Choroid plexus epithelial cell (primary cell): ENCODE data around the gene C2orf80.

Experiments
- DNase-seq: peaks from one replicate; pipeline ENCODE4 v3.0.0-alpha.2; 2010; ENCODE audit warnings: low read depth
- H3K4me3 ChIP-seq: 2 replicates; pipeline ENCODE4 v1.5.1; 2011; ENCODE audit warnings: low read depth, mild to moderate bottlenecking, control low read depth, low read length, moderate library complexity
- TF ChIP-seq, protein P1 (sequence below): conservative IDR thresholded peaks from 2 replicates; pipeline ENCODE4 v1.5.1; 2011; ENCODE audit warnings: low read depth, mild to moderate bottlenecking, control low read depth, inconsistent platforms, low read length, moderate library complexity

The C2orf80 gene

DNA sequence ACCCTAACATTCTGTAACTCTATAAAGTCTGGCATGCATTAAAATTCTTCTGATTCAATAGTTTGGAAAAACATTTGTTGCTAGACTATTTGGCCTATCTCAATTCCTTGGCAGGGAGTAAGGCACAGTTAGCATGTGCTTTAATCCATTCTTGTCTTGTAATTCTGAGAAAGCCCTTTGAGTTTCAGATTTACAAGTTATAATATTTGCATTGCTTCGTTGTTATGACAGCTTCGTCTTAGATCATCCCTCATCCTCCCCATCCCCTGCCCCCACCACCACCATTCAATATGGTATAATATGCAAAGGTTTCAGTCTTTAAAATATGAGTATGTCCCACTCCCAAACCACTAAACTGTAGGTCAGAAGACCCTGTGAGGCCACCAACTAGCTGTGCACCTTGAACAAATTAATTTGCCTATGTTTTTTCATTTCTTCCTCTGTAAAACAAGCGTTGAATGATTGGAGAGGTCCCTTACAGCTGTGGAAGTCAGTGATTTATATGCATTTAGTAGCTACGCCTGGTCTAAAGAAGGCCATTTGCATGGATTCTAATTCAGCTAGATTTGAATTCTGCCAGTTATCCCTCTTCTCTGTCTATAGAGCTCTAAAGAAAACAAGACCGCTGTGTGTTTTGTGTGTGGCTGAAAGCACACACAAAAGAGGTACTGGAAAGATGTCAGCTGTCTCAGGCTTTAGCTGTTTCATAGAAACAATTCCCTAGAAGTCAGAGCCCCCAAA, 591 bp downstream of the C2orf80 start:
- no peak overlapping the region for H3K4me3 ChIP-seq
- DNase-seq, result no peak
- TF ChIP-seq, protein P1, sequence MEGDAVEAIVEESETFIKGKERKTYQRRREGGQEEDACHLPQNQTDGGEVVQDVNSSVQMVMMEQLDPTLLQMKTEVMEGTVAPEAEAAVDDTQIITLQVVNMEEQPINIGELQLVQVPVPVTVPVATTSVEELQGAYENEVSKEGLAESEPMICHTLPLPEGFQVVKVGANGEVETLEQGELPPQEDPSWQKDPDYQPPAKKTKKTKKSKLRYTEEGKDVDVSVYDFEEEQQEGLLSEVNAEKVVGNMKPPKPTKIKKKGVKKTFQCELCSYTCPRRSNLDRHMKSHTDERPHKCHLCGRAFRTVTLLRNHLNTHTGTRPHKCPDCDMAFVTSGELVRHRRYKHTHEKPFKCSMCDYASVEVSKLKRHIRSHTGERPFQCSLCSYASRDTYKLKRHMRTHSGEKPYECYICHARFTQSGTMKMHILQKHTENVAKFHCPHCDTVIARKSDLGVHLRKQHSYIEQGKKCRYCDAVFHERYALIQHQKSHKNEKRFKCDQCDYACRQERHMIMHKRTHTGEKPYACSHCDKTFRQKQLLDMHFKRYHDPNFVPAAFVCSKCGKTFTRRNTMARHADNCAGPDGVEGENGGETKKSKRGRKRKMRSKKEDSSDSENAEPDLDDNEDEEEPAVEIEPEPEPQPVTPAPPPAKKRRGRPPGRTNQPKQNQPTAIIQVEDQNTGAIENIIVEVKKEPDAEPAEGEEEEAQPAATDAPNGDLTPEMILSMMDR, result no peak

DNA sequence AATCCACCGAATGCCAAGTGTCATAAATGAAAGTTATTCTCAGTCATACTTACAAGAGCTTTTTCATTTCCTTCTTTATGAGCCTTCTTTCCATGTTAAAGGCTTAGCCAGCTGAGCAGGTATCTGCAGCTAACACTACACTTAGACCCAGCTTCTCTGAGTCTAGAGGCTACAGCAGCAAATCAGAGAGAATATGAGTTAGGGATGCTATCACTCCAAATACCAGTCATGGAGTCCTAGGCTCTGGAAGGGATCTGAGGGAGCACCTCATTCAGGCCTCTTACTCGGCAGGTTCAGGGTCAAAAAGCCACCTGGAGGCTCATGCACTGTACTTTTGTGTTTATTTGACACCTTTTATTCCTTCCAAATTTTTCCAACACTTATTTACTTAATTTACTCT, 2.9 kb downstream of the C2orf80 start:
- TF ChIP-seq, protein P1, result no peak
- no peak overlapping the region for H3K4me3 ChIP-seq
- no peak for DNase-seq

GRCh38 chr2:208186465-208186864, 3.4 kb downstream of the C2orf80 start:
- TF ChIP-seq, protein P1, result no peak
- no peak for DNase-seq
- no peak overlapping the region for H3K4me3 ChIP-seq

DNA sequence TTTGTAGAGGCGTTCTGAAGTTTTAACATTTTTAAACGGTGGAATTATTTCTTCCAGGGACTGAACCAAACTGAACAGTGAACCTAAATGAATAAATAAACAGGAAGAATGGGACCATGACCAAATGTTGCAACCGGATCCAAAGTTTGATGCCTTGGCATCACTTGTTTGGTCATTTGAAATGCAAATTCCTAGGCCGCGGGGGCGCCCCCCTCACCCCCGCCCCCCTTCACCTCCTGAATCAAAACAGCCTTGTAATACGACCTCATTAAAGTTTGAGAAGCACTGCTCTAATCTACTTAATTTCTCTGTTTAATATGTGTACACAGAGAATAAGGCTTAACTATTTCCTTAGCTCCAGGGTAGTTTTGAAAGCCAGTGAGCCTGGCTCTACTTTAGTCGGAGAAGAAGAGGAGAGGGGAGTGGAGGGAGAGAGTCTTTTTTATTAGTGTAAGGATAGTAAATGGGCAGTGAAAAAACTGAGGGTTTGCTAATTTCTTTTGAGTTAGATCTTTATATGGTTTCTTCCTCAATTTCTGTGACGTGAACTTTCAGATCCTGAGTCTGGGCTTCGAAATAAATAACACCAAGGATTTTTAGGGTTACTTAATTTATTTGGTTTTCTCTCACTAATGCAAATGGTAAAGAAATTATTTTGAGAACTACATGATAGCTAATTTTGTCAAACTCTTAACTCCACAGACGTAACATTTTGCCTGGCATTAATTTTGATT, 5.7 kb downstream of the C2orf80 start:
- H3K4me3 ChIP-seq, result no peak overlapping the region
- TF ChIP-seq, protein P1, result no peak
- no peak for DNase-seq

DNA sequence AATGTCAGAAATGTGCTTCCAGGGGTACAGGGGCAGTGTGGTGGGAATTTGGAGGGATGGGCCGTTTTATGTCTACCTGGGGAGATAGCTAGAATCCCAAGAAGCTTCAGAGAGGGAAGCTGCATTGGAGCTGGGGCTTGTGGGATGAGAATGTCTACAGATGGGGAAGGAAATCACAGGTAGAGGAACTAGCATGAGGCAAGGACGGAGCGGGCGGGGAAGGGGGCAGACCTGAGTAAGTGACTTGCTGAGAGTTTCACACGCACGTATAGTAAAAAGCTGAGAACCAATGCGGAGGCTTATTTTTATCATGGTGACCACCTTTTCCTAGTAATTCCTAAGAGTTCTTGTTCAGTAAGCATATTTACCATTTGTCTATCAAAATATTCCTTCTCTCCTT, 6.3 kb downstream of the C2orf80 start:
- TF ChIP-seq, protein P1, result no peak
- DNase-seq, result no peak
- H3K4me3 ChIP-seq, result no peak overlapping the region

- DNase-seq, result no peak
- no peak overlapping the region for H3K4me3 ChIP-seq
- TF ChIP-seq, protein P1, result no peak
Measured at GRCh38 chr2:208182835-208183234, 7.0 kb downstream of the C2orf80 start.
